Endothelial cell (in vitro differentiated cells): Measurements from ENCODE around the gene ZNF219. TPM values are rescaled to one million over a fixed set of nuclear protein-coding genes. Genes with fewer than 3 reads are reported as not detected.

Source experiments
- DNase-seq: peaks from one replicate; pipeline ENCODE4 v3.0.0; 2021; ENCODE audit warnings: low spot score
- H3K27ac Mint-ChIP-seq: one replicate; pipeline ENCODE4 v1.8.0; 2021; ENCODE audit warnings: mixed read lengths, inconsistent platforms; ENCODE audit not compliant: unreplicated experiment
- H3K27me3 Mint-ChIP-seq: one replicate; pipeline ENCODE4 v1.8.0; 2021; ENCODE audit warnings: mild to moderate bottlenecking, moderate library complexity, mixed read lengths, inconsistent platforms; ENCODE audit not compliant: unreplicated experiment
- H3K36me3 Mint-ChIP-seq: one replicate; pipeline ENCODE4 v1.8.0; 2021; ENCODE audit warnings: mild to moderate bottlenecking, low read depth, mixed read lengths, inconsistent platforms; ENCODE audit not compliant: unreplicated experiment
- H3K4me1 Mint-ChIP-seq: one replicate; pipeline ENCODE4 v1.8.0; 2021; ENCODE audit warnings: mild to moderate bottlenecking, mixed read lengths, inconsistent platforms; ENCODE audit not compliant: unreplicated experiment
- H3K4me3 Mint-ChIP-seq: one replicate; pipeline ENCODE4 v1.8.0; 2021; ENCODE audit warnings: mild to moderate bottlenecking, mixed read lengths, inconsistent platforms; ENCODE audit not compliant: unreplicated experiment
- H3K9me3 Mint-ChIP-seq: one replicate; pipeline ENCODE4 v1.8.0; 2021; ENCODE audit warnings: mixed read lengths, inconsistent platforms; ENCODE audit not compliant: unreplicated experiment
- CTCF ChIP-seq: fragments of 200-600 bp; sonication (generic); IDR thresholded peaks from one replicate; pipeline ENCODE4 v1.5.0; 2021; ENCODE audit warnings: antibody characterized with exemption; ENCODE audit not compliant: unreplicated experiment
- total RNA-seq: library from RNA; stranded (reverse); fragmentation: NEBNext Ultra II Directional; extraction: Animal tissue kit (Norgen Biotek cat#: 25700); gene quantifications from one replicate; pipeline ENCODE4 v1.2.1, GENCODE V29; 2021; ENCODE audit not compliant: unreplicated experiment

Gene ZNF219
- total RNA-seq, 1 donor from 2014 or later, result 27.0 TPM

- Mint-ChIP-seq H3K27ac (peak overlapping the region; percentile 38), H3K36me3 (peaks cover 25% of the 10 kb centered on the region)
- no peak for DNase-seq
These were observed 14.1 kb downstream of the ZNF219 start for GRCh38 chr14:21084396-21084795.

GRCh38 chr14:21083565-21084325 is 14.7 kb downstream of the ZNF219 start:
- no peak for TF ChIP-seq CTCF
- H3K27me3 Mint-ChIP-seq, result peaks cover 27% of the 10 kb centered on the region
- H3K36me3 Mint-ChIP-seq, result peaks cover 25% of the 10 kb centered on the region
- no peak for DNase-seq
- H3K4me1 Mint-ChIP-seq, result peaks cover 19% of the 10 kb centered on the region
- peak overlapping the region; percentile 38 for H3K27ac Mint-ChIP-seq
- no peak overlapping the region for H3K4me3 Mint-ChIP-seq
- H3K9me3 Mint-ChIP-seq, result no peaks in the 10 kb centered on the region

More at GRCh38 chr14:21084396-21084795, 14.1 kb downstream of the ZNF219 start:
- Mint-ChIP-seq H3K4me3 (no peak overlapping the region), H3K4me1 (peaks cover 19% of the 10 kb centered on the region), H3K9me3 (no peaks in the 10 kb centered on the region), H3K27me3 (peaks cover 27% of the 10 kb centered on the region)
- no peak for TF ChIP-seq CTCF

- Mint-ChIP-seq H3K36me3 (peaks cover 28% of the 10 kb centered on the region), H3K9me3 (no peaks in the 10 kb centered on the region), H3K4me1 (peaks cover 7% of the 10 kb centered on the region), H3K27me3 (peaks cover 22% of the 10 kb centered on the region), H3K27ac (no peak overlapping the region), H3K4me3 (no peak overlapping the region)
- TF ChIP-seq CTCF, result no peak
- DNase-seq, result no peak
These were observed 16.8 kb downstream of the ZNF219 start for GRCh38 chr14:21081521-21082142.

- Mint-ChIP-seq H3K4me3 (no peak overlapping the region), H3K36me3 (peaks cover 29% of the 10 kb centered on the region), H3K27me3 (peaks cover 12% of the 10 kb centered on the region), H3K4me1 (no peaks in the 10 kb centered on the region), H3K27ac (no peak overlapping the region), H3K9me3 (no peaks in the 10 kb centered on the region)
- DNase-seq, result no peak
- no peak for TF ChIP-seq CTCF
These were observed 19.7 kb downstream of the ZNF219 start for GRCh38 chr14:21078726-21079125.

GRCh38 chr14:21078287-21078686 is 20.2 kb downstream of the ZNF219 start:
- H3K4me3 Mint-ChIP-seq, result no peak overlapping the region

More at GRCh38 chr14:21078287-21078686, 20.2 kb downstream of the ZNF219 start:
- Mint-ChIP-seq H3K4me1 (no peaks in the 10 kb centered on the region), H3K9me3 (no peaks in the 10 kb centered on the region), H3K27me3 (peaks cover 14% of the 10 kb centered on the region), H3K36me3 (peaks cover 32% of the 10 kb centered on the region), H3K27ac (no peak overlapping the region)
- no peak for TF ChIP-seq CTCF
- no peak for DNase-seq
